A549 (cell line): ENCODE results near the gene DCAF6. TPM values are rescaled to one million over a fixed set of nuclear protein-coding genes. Genes with fewer than 3 reads are reported as not detected.

Experiments used
- ATAC-seq, 2 experiments: fragments of 200-7000 bp in 1 of 2; fragments of >200 bp in 1 of 2; cut with Nextera tagmentation in 1 of 2; cut with Tn5 transposase in 1 of 2; 3 replicates each; pipeline versions ENCODE4 v1.8.0 to v1.9.1; 2018 to 2020; ENCODE audit warnings: mild to moderate bottlenecking in 1 of 2, moderate library complexity in 1 of 2
- CTCF ChIA-PET: fragments of 300-600 bp; sonication (Branson Sonifier 250); formaldehyde crosslinking; extraction: SDS; loops from one replicate; lab custom pipeline; 2021; ENCODE audit warnings: antibody characterized with exemption, inconsistent platforms; lab: Yijun Ruan, JAX
- POLR2A ChIA-PET: fragments of 350-600 bp; formaldehyde crosslinking; extraction: SDS; loops from one replicate; lab custom pipeline; 2021; ENCODE audit warnings: antibody characterized with exemption, inconsistent platforms; lab: Yijun Ruan, JAX
- DNase-seq, 2 experiments: peaks; one replicate each; pipeline versions ENCODE4 v3.0.0 to v3.0.0-alpha.2; 2011 to 2016; ENCODE audit warnings: low read depth in 1 of 2, low spot score in 1 of 2
- FAIRE-seq: peaks from 2 replicates; lab custom pipeline; 2011; peaks lifted over from hg19 to GRCh38; lab: Jason Lieb, UNC
- H3K27ac ChIP-seq, 2 experiments: fragments of >200 bp; sonication (Bioruptor Twin); formaldehyde crosslinking; 3 replicates each; pipeline ENCODE4 v1.5.1; 2016 to 2017
- H3K4me1 ChIP-seq: fragments of >200 bp; sonication (Bioruptor Twin); formaldehyde crosslinking; 3 replicates; pipeline ENCODE4 v1.6.1; 2016
- H3K4me2 ChIP-seq: fragments of >200 bp; sonication (Bioruptor Twin); formaldehyde crosslinking; 3 replicates; pipeline ENCODE4 v1.6.1; 2016
- H3K4me3 ChIP-seq: fragments of >200 bp; sonication (Bioruptor Twin); formaldehyde crosslinking; 3 replicates; pipeline ENCODE4 v1.5.1; 2016
- H3K9me3 ChIP-seq: fragments of >200 bp; sonication (Bioruptor Twin); formaldehyde crosslinking; 3 replicates; pipeline ENCODE4 v1.6.1; 2016
- CBX2 ChIP-seq: fragments of 200-600 bp; sonication (generic); IDR thresholded peaks from 2 replicates; pipeline ENCODE4 v1.6.1; 2016; ENCODE audit warnings: low read depth, mild to moderate bottlenecking, borderline replicate concordance
- CBX8 ChIP-seq: fragments of 200-600 bp; sonication (generic); IDR thresholded peaks from 2 replicates; pipeline ENCODE4 v1.6.1; 2016
- EHF ChIP-seq: fragments of 250-450 bp; sonication (Bioruptor Pico); IDR thresholded peaks from 2 replicates; pipeline ENCODE4 v1.5.0; 2020; ENCODE audit warnings: mild to moderate bottlenecking
- EHMT2 ChIP-seq: fragments of 200-600 bp; sonication (generic); IDR thresholded peaks from 2 replicates; pipeline ENCODE4 v1.6.1; 2016; ENCODE audit warnings: antibody characterized with exemption, low read depth, mild to moderate bottlenecking, moderate library complexity
- ESRRA ChIP-seq: fragments of 150-350 bp; IDR thresholded peaks from 2 replicates; pipeline ENCODE4 v1.6.1; 2014; ENCODE audit warnings: mild to moderate bottlenecking, low read length, borderline replicate concordance
- GATA3 ChIP-seq: IDR thresholded peaks from 2 replicates; pipeline ENCODE4 v1.6.1; 2012; ENCODE audit warnings: borderline replicate concordance
- HEYL ChIP-seq: fragments of 250-450 bp; sonication (Bioruptor Pico); IDR thresholded peaks from 2 replicates; pipeline ENCODE4 v1.8.0; 2021; ENCODE audit warnings: mild to moderate bottlenecking, moderate library complexity
- HOXA7 ChIP-seq: fragments of 250-450 bp; sonication (Bioruptor Pico); IDR thresholded peaks from 2 replicates; pipeline ENCODE4 v1.5.0; 2020; ENCODE audit warnings: mild to moderate bottlenecking, moderate library complexity
- HOXB13 ChIP-seq: fragments of 250-450 bp; sonication (Bioruptor Pico); IDR thresholded peaks from 2 replicates; pipeline ENCODE4 v1.5.0; 2020; ENCODE audit warnings: low read depth, mild to moderate bottlenecking, moderate library complexity
- JUN ChIP-seq, 2 experiments: fragments of >200 bp; sonication (Bioruptor Twin); formaldehyde crosslinking; IDR thresholded peaks; 2 replicates in 1 of 2; 3 replicates in 1 of 2; pipeline ENCODE4 v1.6.1; 2016 to 2017
- JUNB ChIP-seq: fragments of >200 bp; sonication (Bioruptor Twin); formaldehyde crosslinking; IDR thresholded peaks from 2 replicates; pipeline ENCODE4 v1.6.1; 2016
- KDM5A ChIP-seq: fragments of 200-600 bp; sonication (generic); IDR thresholded peaks from 2 replicates; pipeline ENCODE4 v1.6.1; 2016; ENCODE audit warnings: antibody characterized with exemption, mild to moderate bottlenecking
- NFE2L2 ChIP-seq: fragments of 150-350 bp; conservative IDR thresholded peaks from 2 replicates; pipeline ENCODE4 v1.6.1; 2014; ENCODE audit warnings: low read length
- NPAS2 ChIP-seq: fragments of 250-450 bp; sonication (Bioruptor Pico); IDR thresholded peaks from 2 replicates; pipeline ENCODE4 v1.8.0; 2022; ENCODE audit warnings: mild to moderate bottlenecking, moderate library complexity, borderline replicate concordance
- RAD21 ChIP-seq, 2 experiments: fragments of >200 bp in 1 of 2; sonication (Bioruptor Twin) in 1 of 2; formaldehyde crosslinking in 1 of 2; IDR thresholded peaks in 1 of 2; conservative IDR thresholded peaks in 1 of 2; 2 replicates in 1 of 2; 3 replicates in 1 of 2; pipeline ENCODE4 v1.6.1; 2012 to 2018; ENCODE audit warnings: inconsistent platforms in 1 of 2
- ZFP36 ChIP-seq: fragments of 450-650 bp; IDR thresholded peaks from 2 replicates; pipeline ENCODE4 v1.6.1; 2014; ENCODE audit warnings: borderline replicate concordance; ENCODE audit not compliant: partially characterized antibody
- WGBS: methylation state at CpG from one replicate; pipeline ENCODE4 v1.1.6; 2017; ENCODE audit errors: missing lambda C conversion rate; 5-methylcytosine and 5-hydroxymethylcytosine counted together
- polyA plus RNA-seq, 4 experiments: library from polyadenylated mRNA; depleted of rRNA in 3 of 4; stranded (reverse); fragments of >200 nt; fragmentation: RNase III in 1 of 4; extraction: RNeasy Plus Mini Kit Qiagen cat#74134 plus additional on column Dnase treatment in 1 of 4; gene quantifications; 2 replicates in 3 of 4; 3 replicates in 1 of 4; pipeline ENCODE4 v1.2.3, GENCODE V29; 2011 to 2017
- TF ChIP-seq, protein P1 (sequence below): fragments of >200 bp; sonication (Bioruptor Twin); formaldehyde crosslinking; IDR thresholded peaks from 3 replicates; pipeline ENCODE4 v1.5.1; 2016
- TF ChIP-seq, protein P2 (sequence below): fragments of 200-600 bp; sonication (generic); IDR thresholded peaks from 2 replicates; pipeline ENCODE4 v1.6.1; 2016; ENCODE audit warnings: antibody characterized with exemption, mild to moderate bottlenecking, moderate library complexity
- TF ChIP-seq, protein P3 (sequence below): fragments of 250-450 bp; sonication (Bioruptor Pico); IDR thresholded peaks from 2 replicates; pipeline ENCODE4 v1.5.0; 2020; ENCODE audit warnings: low read depth, mild to moderate bottlenecking, moderate library complexity
- TF ChIP-seq, protein P4 (sequence below): IDR thresholded peaks from 2 replicates; pipeline ENCODE4 v1.6.1; 2012
- TF ChIP-seq, protein P5 (sequence below): fragments of 150-350 bp; IDR thresholded peaks from 2 replicates; pipeline ENCODE4 v1.6.1; 2014; ENCODE audit warnings: low read depth, mild to moderate bottlenecking, low read length
- TF ChIP-seq, protein P6 (sequence below): fragments of >200 bp; sonication (Bioruptor Twin); formaldehyde crosslinking; IDR thresholded peaks from 3 replicates; pipeline ENCODE4 v1.6.1; 2016

DCAF6 gene
- polyA plus RNA-seq, 2 of the 4 experiments (the other 2 are of a cell fraction): 39.9 to 74.7 TPM

DNA sequence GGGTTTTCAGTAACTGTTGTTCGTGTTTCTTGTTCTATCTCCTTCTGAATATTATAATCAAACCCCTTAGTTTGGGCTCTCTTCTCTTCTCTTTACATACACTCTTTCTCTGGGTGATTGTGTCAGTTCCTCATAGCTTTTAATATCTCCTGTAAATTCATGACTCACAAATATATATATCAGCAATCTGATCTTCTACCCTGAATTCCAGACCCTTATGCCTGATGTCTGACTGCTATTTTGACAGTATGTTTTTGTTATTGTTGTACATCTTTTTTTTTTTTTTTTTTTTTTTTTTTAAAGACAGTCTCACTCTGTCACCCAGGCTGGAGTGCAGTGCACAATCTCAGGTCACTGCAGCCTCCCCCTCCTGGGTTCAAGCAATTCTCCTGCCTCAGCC, 71.2 kb downstream of the DCAF6 start:
- H3K4me1 ChIP-seq: no peaks in the 10 kb centered on the region
- H3K4me2 ChIP-seq: no peak overlapping the region
- no peak overlapping the region for H3K4me3 ChIP-seq
- no peaks in the 10 kb centered on the region for H3K9me3 ChIP-seq
- TF ChIP-seq CBX8: no peak
- no peak for TF ChIP-seq NPAS2 (CRISPR knock-in tag)
- no peak for TF ChIP-seq JUNB
- TF ChIP-seq, protein P1, sequence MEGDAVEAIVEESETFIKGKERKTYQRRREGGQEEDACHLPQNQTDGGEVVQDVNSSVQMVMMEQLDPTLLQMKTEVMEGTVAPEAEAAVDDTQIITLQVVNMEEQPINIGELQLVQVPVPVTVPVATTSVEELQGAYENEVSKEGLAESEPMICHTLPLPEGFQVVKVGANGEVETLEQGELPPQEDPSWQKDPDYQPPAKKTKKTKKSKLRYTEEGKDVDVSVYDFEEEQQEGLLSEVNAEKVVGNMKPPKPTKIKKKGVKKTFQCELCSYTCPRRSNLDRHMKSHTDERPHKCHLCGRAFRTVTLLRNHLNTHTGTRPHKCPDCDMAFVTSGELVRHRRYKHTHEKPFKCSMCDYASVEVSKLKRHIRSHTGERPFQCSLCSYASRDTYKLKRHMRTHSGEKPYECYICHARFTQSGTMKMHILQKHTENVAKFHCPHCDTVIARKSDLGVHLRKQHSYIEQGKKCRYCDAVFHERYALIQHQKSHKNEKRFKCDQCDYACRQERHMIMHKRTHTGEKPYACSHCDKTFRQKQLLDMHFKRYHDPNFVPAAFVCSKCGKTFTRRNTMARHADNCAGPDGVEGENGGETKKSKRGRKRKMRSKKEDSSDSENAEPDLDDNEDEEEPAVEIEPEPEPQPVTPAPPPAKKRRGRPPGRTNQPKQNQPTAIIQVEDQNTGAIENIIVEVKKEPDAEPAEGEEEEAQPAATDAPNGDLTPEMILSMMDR: no peak
- TF ChIP-seq HOXB13 (CRISPR knock-in tag): no peak
- TF ChIP-seq, protein P2, sequence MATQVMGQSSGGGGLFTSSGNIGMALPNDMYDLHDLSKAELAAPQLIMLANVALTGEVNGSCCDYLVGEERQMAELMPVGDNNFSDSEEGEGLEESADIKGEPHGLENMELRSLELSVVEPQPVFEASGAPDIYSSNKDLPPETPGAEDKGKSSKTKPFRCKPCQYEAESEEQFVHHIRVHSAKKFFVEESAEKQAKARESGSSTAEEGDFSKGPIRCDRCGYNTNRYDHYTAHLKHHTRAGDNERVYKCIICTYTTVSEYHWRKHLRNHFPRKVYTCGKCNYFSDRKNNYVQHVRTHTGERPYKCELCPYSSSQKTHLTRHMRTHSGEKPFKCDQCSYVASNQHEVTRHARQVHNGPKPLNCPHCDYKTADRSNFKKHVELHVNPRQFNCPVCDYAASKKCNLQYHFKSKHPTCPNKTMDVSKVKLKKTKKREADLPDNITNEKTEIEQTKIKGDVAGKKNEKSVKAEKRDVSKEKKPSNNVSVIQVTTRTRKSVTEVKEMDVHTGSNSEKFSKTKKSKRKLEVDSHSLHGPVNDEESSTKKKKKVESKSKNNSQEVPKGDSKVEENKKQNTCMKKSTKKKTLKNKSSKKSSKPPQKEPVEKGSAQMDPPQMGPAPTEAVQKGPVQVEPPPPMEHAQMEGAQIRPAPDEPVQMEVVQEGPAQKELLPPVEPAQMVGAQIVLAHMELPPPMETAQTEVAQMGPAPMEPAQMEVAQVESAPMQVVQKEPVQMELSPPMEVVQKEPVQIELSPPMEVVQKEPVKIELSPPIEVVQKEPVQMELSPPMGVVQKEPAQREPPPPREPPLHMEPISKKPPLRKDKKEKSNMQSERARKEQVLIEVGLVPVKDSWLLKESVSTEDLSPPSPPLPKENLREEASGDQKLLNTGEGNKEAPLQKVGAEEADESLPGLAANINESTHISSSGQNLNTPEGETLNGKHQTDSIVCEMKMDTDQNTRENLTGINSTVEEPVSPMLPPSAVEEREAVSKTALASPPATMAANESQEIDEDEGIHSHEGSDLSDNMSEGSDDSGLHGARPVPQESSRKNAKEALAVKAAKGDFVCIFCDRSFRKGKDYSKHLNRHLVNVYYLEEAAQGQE: no peak
- no peak for TF ChIP-seq KDM5A
- TF ChIP-seq HEYL: no peak
- 88% methylated on average over 1 of the region's 1 CpG for WGBS
- DNase-seq (no peak), FAIRE-seq (no peak), ATAC-seq (no peak)
- ChIA-PET CTCF (interaction anchor here (1.4 kb wide), 1 partner anchor 75 kb away, joined by 5 read pairs; no protein-coding TSS in a partner anchor), POLR2A (no interaction called here)
- H3K27ac ChIP-seq: no peak overlapping the region

DNA sequence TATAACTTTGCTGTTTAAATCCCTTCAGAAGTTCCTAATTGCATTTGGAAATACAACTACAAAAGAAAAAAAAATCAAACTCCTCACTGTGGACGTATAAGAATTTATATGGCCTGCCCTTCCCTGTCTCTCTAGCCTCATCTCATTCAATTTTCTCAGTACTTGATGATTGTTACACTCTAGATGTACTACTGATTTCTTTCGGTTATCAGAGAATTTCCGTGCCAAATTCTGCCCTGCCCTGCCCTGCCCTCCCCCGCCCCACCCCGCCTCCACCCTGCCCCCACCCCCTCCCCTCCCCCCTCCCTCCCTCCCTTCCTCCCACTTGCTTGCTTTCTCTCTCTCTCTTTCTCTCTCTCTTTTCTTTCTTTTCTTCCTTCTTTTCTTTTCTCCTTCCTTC, 72.1 kb downstream of the DCAF6 start:
- TF ChIP-seq CBX2 (no peak), JUN (IDR thresholded peaks at IDR 0.05) (no peak), NPAS2 (CRISPR knock-in tag) (no peak)
- TF ChIP-seq, protein P1: no peak
- no peak overlapping the region for H3K27ac ChIP-seq
- H3K9me3 ChIP-seq: no peaks in the 10 kb centered on the region
- POLR2A ChIA-PET: no interaction called here
- CTCF ChIA-PET: no interaction called here
- no peak overlapping the region for H3K4me2 ChIP-seq
- ATAC-seq: no peak
- H3K4me1 ChIP-seq: no peaks in the 10 kb centered on the region
- WGBS: 81% methylated on average over 3 of the region's 5 CpGs
- no peak for FAIRE-seq
- DNase-seq: no peak
- no peak overlapping the region for H3K4me3 ChIP-seq

DNA sequence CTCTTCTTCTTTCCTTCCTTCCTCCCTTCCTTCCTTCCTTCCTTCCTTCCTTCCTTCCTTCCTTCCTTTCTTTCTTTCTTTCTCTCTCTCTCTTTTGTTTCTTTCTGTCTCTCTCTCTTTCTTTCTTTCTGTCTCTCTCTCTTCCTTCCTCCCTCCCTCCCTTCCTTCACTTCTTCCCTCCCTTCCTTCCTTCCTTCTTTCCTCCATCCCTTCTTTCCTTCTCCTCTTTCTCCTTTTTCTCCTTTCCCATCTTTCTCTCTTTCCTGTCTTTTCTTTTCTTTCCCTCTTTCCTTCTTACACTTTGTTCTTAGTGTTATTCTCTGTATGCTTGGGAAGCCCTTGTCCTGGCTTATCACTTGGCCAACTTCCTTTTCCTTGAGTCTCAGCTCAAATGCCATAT, 72.8 kb downstream of the DCAF6 start:
- H3K9me3 ChIP-seq: no peaks in the 10 kb centered on the region
- no peak overlapping the region for H3K4me2 ChIP-seq
- no peaks in the 10 kb centered on the region for H3K4me1 ChIP-seq
- H3K4me3 ChIP-seq: no peak overlapping the region
- ChIA-PET POLR2A (no interaction called here), CTCF (interaction anchor here (3.5 kb wide), 1 partner anchor 73 kb away, joined by 11 read pairs; no protein-coding TSS in a partner anchor)
- no peak overlapping the region for H3K27ac ChIP-seq
- no peak for ATAC-seq
- no peak for DNase-seq
- FAIRE-seq: no peak
- TF ChIP-seq, protein P3, sequence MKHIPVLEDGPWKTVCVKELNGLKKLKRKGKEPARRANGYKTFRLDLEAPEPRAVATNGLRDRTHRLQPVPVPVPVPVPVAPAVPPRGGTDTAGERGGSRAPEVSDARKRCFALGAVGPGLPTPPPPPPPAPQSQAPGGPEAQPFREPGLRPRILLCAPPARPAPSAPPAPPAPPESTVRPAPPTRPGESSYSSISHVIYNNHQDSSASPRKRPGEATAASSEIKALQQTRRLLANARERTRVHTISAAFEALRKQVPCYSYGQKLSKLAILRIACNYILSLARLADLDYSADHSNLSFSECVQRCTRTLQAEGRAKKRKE (CRISPR knock-in tag): no peak
- TF ChIP-seq, protein P4, sequence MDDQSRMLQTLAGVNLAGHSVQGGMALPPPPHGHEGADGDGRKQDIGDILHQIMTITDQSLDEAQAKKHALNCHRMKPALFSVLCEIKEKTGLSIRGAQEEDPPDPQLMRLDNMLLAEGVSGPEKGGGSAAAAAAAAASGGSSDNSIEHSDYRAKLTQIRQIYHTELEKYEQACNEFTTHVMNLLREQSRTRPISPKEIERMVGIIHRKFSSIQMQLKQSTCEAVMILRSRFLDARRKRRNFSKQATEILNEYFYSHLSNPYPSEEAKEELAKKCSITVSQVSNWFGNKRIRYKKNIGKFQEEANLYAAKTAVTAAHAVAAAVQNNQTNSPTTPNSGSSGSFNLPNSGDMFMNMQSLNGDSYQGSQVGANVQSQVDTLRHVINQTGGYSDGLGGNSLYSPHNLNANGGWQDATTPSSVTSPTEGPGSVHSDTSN: no peak
- TF ChIP-seq, protein P5, sequence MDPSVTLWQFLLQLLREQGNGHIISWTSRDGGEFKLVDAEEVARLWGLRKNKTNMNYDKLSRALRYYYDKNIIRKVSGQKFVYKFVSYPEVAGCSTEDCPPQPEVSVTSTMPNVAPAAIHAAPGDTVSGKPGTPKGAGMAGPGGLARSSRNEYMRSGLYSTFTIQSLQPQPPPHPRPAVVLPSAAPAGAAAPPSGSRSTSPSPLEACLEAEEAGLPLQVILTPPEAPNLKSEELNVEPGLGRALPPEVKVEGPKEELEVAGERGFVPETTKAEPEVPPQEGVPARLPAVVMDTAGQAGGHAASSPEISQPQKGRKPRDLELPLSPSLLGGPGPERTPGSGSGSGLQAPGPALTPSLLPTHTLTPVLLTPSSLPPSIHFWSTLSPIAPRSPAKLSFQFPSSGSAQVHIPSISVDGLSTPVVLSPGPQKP: no peak
- TF ChIP-seq ZFP36 (no peak), JUN (IDR thresholded peaks at IDR 0.05) (no peak), HOXA7 (CRISPR knock-in tag) (no peak), NFE2L2 (no peak), EHF (CRISPR knock-in tag) (no peak), EHMT2 (no peak), ESRRA (no peak), RAD21 (conservative IDR thresholded peaks at IDR 0.05 in 1 of 2, IDR thresholded peaks at IDR 0.05 in 1 of 2) (no peak), GATA3 (no peak)
- TF ChIP-seq, protein P6, sequence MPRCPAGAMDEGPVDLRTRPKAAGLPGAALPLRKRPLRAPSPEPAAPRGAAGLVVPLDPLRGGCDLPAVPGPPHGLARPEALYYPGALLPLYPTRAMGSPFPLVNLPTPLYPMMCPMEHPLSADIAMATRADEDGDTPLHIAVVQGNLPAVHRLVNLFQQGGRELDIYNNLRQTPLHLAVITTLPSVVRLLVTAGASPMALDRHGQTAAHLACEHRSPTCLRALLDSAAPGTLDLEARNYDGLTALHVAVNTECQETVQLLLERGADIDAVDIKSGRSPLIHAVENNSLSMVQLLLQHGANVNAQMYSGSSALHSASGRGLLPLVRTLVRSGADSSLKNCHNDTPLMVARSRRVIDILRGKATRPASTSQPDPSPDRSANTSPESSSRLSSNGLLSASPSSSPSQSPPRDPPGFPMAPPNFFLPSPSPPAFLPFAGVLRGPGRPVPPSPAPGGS: no peak
